Type B pancreatic cell (in vitro differentiated cells): ENCODE data around the gene GNAS. TPM values are rescaled to one million over a fixed set of nuclear protein-coding genes. Genes with fewer than 3 reads are reported as not detected.

Experiments
- DNase-seq: peaks from one replicate; pipeline ENCODE4 v3.0.0; 2021; ENCODE audit warnings: mixed read lengths; ENCODE audit not compliant: unreplicated experiment; ENCODE audit errors: extremely low spot score
- H3K27ac Mint-ChIP-seq: 2 replicates; pipeline ENCODE4 v1.8.0; 2021; ENCODE audit warnings: mild to moderate bottlenecking, mixed read lengths
- H3K27me3 Mint-ChIP-seq: 2 replicates; pipeline ENCODE4 v1.8.0; 2021; ENCODE audit warnings: mixed read lengths
- H3K36me3 Mint-ChIP-seq: 2 replicates; pipeline ENCODE4 v1.8.0; 2021; ENCODE audit warnings: mixed read lengths
- H3K4me1 Mint-ChIP-seq: one replicate; pipeline ENCODE4 v1.8.0; 2021; ENCODE audit warnings: mixed read lengths; ENCODE audit not compliant: unreplicated experiment
- H3K4me3 Mint-ChIP-seq: 2 replicates; pipeline ENCODE4 v1.8.0; 2021; ENCODE audit warnings: mild to moderate bottlenecking, mixed read lengths
- H3K9me3 Mint-ChIP-seq: 2 replicates; pipeline ENCODE4 v1.8.0; 2021; ENCODE audit warnings: mixed read lengths
- total RNA-seq: library from RNA; stranded (reverse); gene quantifications from 2 replicates; pipeline ENCODE4 v1.2.1, GENCODE V29; 2021; ENCODE audit warnings: low replicate concordance
- TF ChIP-seq, protein P1 (sequence below): fragments of 200-600 bp; sonication (generic); conservative IDR thresholded peaks from 2 replicates; pipeline ENCODE4 v1.5.0; 2021; ENCODE audit warnings: antibody characterized with exemption, mild to moderate bottlenecking

GNAS gene
- total RNA-seq, 1 donor from 2014 or later = 1,406 TPM

DNA sequence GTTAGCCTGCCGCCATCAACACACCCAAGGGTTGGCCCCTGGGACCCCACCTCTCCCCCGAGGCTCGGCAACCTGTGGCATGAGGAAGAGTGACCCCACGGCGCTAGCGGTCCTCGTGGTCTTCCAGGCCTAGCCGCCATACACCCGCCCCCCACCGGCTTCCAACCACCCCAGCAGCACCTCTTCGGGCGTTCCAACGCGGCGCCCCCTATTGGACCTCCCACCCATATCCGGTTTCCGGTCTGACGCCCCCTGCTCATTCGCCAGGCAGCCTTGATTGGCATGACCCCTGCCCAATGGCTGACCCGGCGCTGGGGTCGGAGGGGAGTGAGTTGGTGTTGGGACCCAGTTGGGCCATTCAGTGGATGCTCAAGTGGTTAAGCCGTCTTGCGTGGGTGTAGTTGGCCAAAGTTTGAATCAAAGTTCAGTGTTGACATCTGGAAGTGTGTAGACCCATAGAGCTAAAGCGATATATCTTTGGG lies 1.8 kb upstream of the GNAS start, which contains the start of gene GNAS-AS1:
GNAS-AS1 (minus strand) TSS at position 210 of the 482 bp plus-strand sequence.
- peak within 1 kb of the TSS; percentile 72 for H3K27ac Mint-ChIP-seq
- peaks cover 15% of the 10 kb centered on the region for H3K4me1 Mint-ChIP-seq

DNA sequence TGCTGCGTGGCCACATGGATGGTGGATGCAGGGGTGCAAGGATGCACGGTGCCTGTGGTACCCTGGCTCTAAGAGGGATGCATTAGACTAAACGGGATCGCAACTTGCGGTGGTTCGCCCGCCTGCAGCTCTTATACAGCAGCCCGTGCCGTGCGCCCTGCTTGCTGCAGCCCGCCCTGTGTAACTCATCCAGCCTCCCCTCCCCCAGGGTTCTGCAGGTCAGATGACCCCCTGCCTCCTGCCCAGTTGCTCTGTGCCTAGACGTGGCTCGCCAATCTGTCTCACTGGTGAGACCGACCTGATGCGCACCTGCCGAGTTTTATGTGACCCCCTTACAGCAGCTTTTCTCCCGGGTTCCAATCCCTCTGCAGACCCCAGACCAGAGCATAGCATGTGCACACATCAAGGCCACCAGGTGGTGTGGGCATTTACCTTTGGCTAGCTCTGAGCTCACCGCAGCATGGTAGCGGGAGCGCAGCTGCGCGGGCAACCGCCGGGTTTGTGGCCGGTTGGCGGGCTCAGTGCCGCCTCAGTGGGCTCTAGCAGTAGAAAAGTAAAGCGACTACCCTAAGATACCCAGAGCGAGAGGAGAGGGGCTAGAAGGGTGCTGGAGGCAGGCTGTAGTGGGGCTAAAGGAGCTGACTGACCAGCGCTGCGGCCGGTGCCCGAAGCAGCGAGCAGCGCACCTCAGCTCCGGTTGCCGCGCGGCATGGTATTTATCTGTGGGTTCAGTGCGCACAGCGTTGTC lies 1.1 kb upstream of the GNAS start:
- DNase-seq = no peak
- peaks cover 64% of the 10 kb centered on the region for H3K27me3 Mint-ChIP-seq
- H3K4me1 Mint-ChIP-seq = peaks cover 18% of the 10 kb centered on the region
- TF ChIP-seq, protein P1, sequence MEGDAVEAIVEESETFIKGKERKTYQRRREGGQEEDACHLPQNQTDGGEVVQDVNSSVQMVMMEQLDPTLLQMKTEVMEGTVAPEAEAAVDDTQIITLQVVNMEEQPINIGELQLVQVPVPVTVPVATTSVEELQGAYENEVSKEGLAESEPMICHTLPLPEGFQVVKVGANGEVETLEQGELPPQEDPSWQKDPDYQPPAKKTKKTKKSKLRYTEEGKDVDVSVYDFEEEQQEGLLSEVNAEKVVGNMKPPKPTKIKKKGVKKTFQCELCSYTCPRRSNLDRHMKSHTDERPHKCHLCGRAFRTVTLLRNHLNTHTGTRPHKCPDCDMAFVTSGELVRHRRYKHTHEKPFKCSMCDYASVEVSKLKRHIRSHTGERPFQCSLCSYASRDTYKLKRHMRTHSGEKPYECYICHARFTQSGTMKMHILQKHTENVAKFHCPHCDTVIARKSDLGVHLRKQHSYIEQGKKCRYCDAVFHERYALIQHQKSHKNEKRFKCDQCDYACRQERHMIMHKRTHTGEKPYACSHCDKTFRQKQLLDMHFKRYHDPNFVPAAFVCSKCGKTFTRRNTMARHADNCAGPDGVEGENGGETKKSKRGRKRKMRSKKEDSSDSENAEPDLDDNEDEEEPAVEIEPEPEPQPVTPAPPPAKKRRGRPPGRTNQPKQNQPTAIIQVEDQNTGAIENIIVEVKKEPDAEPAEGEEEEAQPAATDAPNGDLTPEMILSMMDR = no peak
- H3K27ac Mint-ChIP-seq = no peak overlapping the region
- H3K36me3 Mint-ChIP-seq = peaks cover 6% of the 10 kb centered on the region
- H3K9me3 Mint-ChIP-seq = no peaks in the 10 kb centered on the region
- peak overlapping the region; percentile 95 for H3K4me3 Mint-ChIP-seq

More for the DNA sequence above, 1.8 kb upstream of the GNAS start, which contains the start of gene GNAS-AS1:
- TF ChIP-seq, protein P1 = peak; percentile 24
- peak within 1 kb of the TSS; percentile 95 for H3K4me3 Mint-ChIP-seq
- H3K9me3 Mint-ChIP-seq = no peaks in the 10 kb centered on the region
- peak; percentile 91 for DNase-seq
- H3K27me3 Mint-ChIP-seq = peaks cover 63% of the 10 kb centered on the region
- peaks cover 6% of the 10 kb centered on the region for H3K36me3 Mint-ChIP-seq

DNA sequence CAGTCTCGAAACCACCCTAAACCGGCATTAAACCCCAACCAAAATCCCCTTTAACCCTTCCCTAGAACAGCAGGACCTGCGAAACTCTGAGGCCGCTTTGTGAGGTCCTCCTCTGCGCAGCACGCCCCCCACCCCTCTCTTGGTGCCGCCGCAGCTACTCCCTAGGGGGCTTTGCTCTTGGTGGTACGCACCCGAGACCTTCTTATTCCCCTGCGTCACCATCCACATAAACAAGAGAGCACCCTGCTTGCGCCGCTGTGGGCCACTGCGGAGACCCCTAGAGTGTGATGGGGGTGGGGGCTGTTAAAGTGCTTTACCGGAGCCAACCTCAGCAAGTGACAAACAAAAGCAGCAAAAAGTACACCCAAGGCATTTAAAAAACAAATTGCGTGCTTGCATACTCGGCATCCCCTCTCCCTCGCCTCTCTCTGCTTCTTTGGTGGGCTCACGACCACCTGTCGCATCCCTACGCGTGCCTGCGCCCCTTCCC lies 502 bp upstream of the GNAS start:
- TF ChIP-seq, protein P1 = no peak
- Mint-ChIP-seq H3K27me3 (peaks cover 66% of the 10 kb centered on the region), H3K36me3 (peaks cover 6% of the 10 kb centered on the region), H3K4me3 (peak overlapping the region; percentile 95), H3K4me1 (peaks cover 18% of the 10 kb centered on the region), H3K27ac (no peak overlapping the region), H3K9me3 (no peaks in the 10 kb centered on the region)
- no peak for DNase-seq

DNA sequence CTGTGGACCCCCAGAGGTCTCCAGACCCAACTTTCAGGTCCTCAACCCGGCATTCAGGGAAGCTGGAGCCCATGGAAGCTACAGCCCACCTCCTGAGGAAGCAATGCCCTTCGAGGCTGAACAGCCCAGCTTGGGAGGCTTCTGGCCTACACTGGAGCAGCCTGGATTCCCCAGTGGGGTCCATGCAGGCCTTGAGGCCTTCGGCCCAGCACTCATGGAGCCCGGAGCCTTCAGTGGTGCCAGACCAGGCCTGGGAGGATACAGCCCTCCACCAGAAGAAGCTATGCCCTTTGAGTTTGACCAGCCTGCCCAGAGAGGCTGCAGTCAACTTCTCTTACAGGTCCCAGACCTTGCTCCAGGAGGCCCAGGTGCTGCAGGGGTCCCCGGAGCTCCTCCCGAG lies 950 bp downstream of the GNAS start:
- Mint-ChIP-seq H3K4me1 (peaks cover 18% of the 10 kb centered on the region), H3K36me3 (peaks cover 6% of the 10 kb centered on the region), H3K27ac (no peak overlapping the region), H3K27me3 (peaks cover 68% of the 10 kb centered on the region), H3K4me3 (no peak overlapping the region), H3K9me3 (no peaks in the 10 kb centered on the region)
- TF ChIP-seq, protein P1 = no peak
- DNase-seq = no peak

DNA sequence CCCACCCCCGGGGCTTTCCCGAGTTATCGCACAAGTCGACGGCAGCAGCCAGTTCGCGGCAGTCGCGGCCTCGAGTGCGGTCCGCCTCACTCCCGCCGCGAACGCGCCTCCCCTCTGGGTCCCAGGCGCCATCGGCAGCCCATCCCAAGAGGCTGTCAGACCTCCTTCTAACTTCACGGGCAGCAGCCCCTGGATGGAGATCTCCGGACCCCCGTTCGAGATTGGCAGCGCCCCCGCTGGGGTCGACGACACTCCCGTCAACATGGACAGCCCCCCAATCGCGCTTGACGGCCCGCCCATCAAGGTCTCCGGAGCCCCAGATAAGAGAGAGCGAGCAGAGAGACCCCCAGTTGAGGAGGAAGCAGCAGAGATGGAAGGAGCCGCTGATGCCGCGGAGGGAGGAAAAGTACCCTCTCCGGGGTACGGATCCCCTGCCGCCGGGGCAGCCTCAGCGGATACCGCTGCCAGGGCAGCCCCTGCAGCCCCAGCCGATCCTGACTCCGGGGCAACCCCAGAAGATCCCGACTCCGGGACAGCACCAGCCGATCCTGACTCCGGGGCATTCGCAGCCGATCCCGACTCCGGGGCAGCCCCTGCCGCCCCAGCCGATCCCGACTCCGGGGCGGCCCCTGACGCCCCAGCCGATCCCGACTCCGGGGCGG lies 1.6 kb downstream of the GNAS start:
- H3K27me3 Mint-ChIP-seq = peaks cover 72% of the 10 kb centered on the region
- peak overlapping the region; percentile 85 for H3K4me3 Mint-ChIP-seq
- DNase-seq = no peak

More for the DNA sequence above, 1.6 kb downstream of the GNAS start:
- Mint-ChIP-seq H3K4me1 (peaks cover 18% of the 10 kb centered on the region), H3K9me3 (no peaks in the 10 kb centered on the region), H3K27ac (no peak overlapping the region), H3K36me3 (peaks cover 6% of the 10 kb centered on the region)
- TF ChIP-seq, protein P1 = no peak
